K562 (cell line): Measurements from ENCODE around the gene ZKSCAN4. TPM values are rescaled to one million over a fixed set of nuclear protein-coding genes. Genes with fewer than 3 reads are reported as not detected.
A peak's percentile ranks its signal among the peaks of the same experiment; 100 is the strongest.

ENCODE experiments used
- ATAC-seq: fragments of 200-7000 bp; cut with Tn5 transposase; 3 replicates; pipeline ENCODE4 v1.9.1; 2020; ENCODE audit warnings: moderate library complexity
- BruUV-seq: library from RNA; stranded (reverse); fragments of 400-500 nt; replicated peaks from 2 replicates; lab custom pipeline; 2021; lab: Mats Ljungman, UMichigan
- CTCF ChIA-PET: fragments of 300-600 bp; formaldehyde crosslinking; extraction: SDS; loops from one replicate; lab custom pipeline; 2021; ENCODE audit warnings: low intra/inter-chr PET ratio; lab: Yijun Ruan, JAX
- POLR2A ChIA-PET: fragments of 300-600, 350-650 bp; sonication (Branson Sonifier 250); formaldehyde crosslinking; extraction: SDS; loops from one replicate; lab custom pipeline; 2021; ENCODE audit warnings: antibody characterized with exemption, inconsistent platforms; lab: Yijun Ruan, JAX
- DNase-seq, 4 experiments: peaks; one replicate each; pipeline versions ENCODE4 v3.0.0 to v3.0.0-alpha.2; 2011 to 2018; ENCODE audit warnings: low spot score in 3 of 4, mixed read lengths in 3 of 4; ENCODE audit errors: extremely low read depth in 1 of 4
- FAIRE-seq: peaks from 2 replicates; lab custom pipeline; 2011; peaks lifted over from hg19 to GRCh38; lab: Jason Lieb, UNC
- H2AFZ ChIP-seq: 2 replicates; pipeline ENCODE4 v1.6.0; 2011; ENCODE audit warnings: low read depth, low read length, control low read depth, inconsistent platforms
- H3K27ac ChIP-seq: fragments of 200-600 bp; 3 replicates; pipeline ENCODE4 v1.8.0; 2011; ENCODE audit warnings: low read depth, mild to moderate bottlenecking, control low read depth, inconsistent platforms, low read length, moderate library complexity, mixed read lengths; ENCODE audit errors: extremely low read depth
- H3K27me3 ChIP-seq, 2 experiments: fragments of 300-600 bp in 1 of 2; 2 replicates in 1 of 2; 3 replicates in 1 of 2; pipeline versions ENCODE4 v1.6.0 to v1.8.0; 2011; ENCODE audit warnings: inconsistent platforms in 2 of 2, low read length in 2 of 2, mild to moderate bottlenecking in 1 of 2, mixed read lengths in 1 of 2, moderate library complexity in 1 of 2; ENCODE audit not compliant: control insufficient read depth in 2 of 2, insufficient read depth in 2 of 2
- H3K36me3 ChIP-seq: fragments of 300-600 bp; 3 replicates; pipeline ENCODE4 v1.8.0; 2011; ENCODE audit warnings: mild to moderate bottlenecking, low read length, inconsistent platforms; ENCODE audit not compliant: control insufficient read depth, insufficient read depth
- H3K4me1 ChIP-seq, 2 experiments: fragments of 200-600 bp in 1 of 2; replicated peaks in 1 of 2; 2 replicates in 1 of 2; 3 replicates in 1 of 2; pipeline versions ENCODE4 v1.5.1 to v1.8.0; 2011; ENCODE audit warnings: inconsistent platforms in 2 of 2, low read length in 2 of 2, mild to moderate bottlenecking in 1 of 2, mixed read lengths in 1 of 2, moderate library complexity in 1 of 2; ENCODE audit not compliant: control insufficient read depth in 2 of 2, insufficient read depth in 2 of 2
- H3K4me2 ChIP-seq: 2 replicates; pipeline ENCODE4 v1.6.1; 2011; ENCODE audit warnings: low read length, control low read depth, inconsistent platforms, mixed read lengths; ENCODE audit not compliant: insufficient read depth
- H3K4me3 ChIP-seq: fragments of 200-600 bp; sonication (generic), shearing (Covaris generic); 2 replicates; pipeline ENCODE4 v1.5.1; 2016; ENCODE audit warnings: control low read depth, inconsistent platforms
- H3K79me2 ChIP-seq: fragments of 200-600 bp; 3 replicates; pipeline ENCODE4 v1.8.0; 2011; ENCODE audit warnings: low read length, inconsistent platforms; ENCODE audit not compliant: control insufficient read depth, insufficient read depth
- H3K9ac ChIP-seq, 2 experiments: 2 replicates each; pipeline versions ENCODE4 v1.6.0 to v1.6.1; 2011; ENCODE audit warnings: low read depth in 2 of 2, low read length in 2 of 2, control low read depth in 1 of 2, inconsistent platforms in 1 of 2, mild to moderate bottlenecking in 1 of 2, mixed read lengths in 1 of 2; ENCODE audit not compliant: insufficient read depth in 1 of 2
- H3K9me1 ChIP-seq: one replicate; pipeline ENCODE4 v1.6.0; 2011; ENCODE audit warnings: inconsistent platforms, mild to moderate bottlenecking, low read length, moderate library complexity; ENCODE audit not compliant: control insufficient read depth, insufficient read depth
- H3K9me3 ChIP-seq: replicated peaks from 2 replicates; pipeline ENCODE4 v1.5.1; 2011; ENCODE audit warnings: low read depth, low read length, inconsistent platforms; ENCODE audit not compliant: control insufficient read depth, insufficient read depth
- H4K20me1 ChIP-seq: replicated peaks from 2 replicates; pipeline ENCODE4 v1.6.1; 2011; ENCODE audit warnings: low read length, inconsistent platforms, mixed read lengths; ENCODE audit not compliant: control insufficient read depth, insufficient read depth
- CBFA2T3 ChIP-seq: fragments of 450-650 bp; IDR thresholded peaks from 2 replicates; pipeline ENCODE4 v1.6.1; 2017
- CBX3 ChIP-seq, 2 experiments: IDR thresholded peaks; 1 replicate in 1 of 2; 2 replicates in 1 of 2; pipeline ENCODE4 v1.6.1; 2012; ENCODE audit warnings: inconsistent platforms in 2 of 2, low read length in 2 of 2, borderline replicate concordance in 1 of 2, control low read depth in 1 of 2
- CTCF ChIP-seq, 3 experiments: IDR thresholded peaks in 2 of 3; conservative IDR thresholded peaks in 1 of 3; 2 replicates each; pipeline ENCODE4 v1.5.1; 2011 to 2012; ENCODE audit warnings: low read length in 3 of 3, mild to moderate bottlenecking in 3 of 3, control low read depth in 2 of 3, improper control_type of control experiment in 1 of 3, inconsistent platforms in 1 of 3, low read depth in 1 of 3, mixed read lengths in 1 of 3, moderate library complexity in 1 of 3; ENCODE audit not compliant: insufficient read depth in 2 of 3
- HMBOX1 ChIP-seq: sonication (generic); IDR thresholded peaks from 2 replicates; pipeline ENCODE4 v1.6.1; 2016
- JUN ChIP-seq, 2 experiments: sonication (generic) in 1 of 2; formaldehyde crosslinking in 1 of 2; IDR thresholded peaks; 2 replicates each; pipeline versions ENCODE4 v1.6.1 to v1.8.0; 2012 to 2022; ENCODE audit warnings: borderline replicate concordance in 2 of 2, mild to moderate bottlenecking in 2 of 2, improper control_type of control experiment in 1 of 2, low read depth in 1 of 2, low read length in 1 of 2, missing genetic modification reagents in 1 of 2
- KLF10 ChIP-seq: fragments of 250-450 bp; sonication (Bioruptor Pico); IDR thresholded peaks from 2 replicates; pipeline ENCODE4 v1.6.1; 2021; ENCODE audit warnings: matching md5 sums
- MAFK ChIP-seq: IDR thresholded peaks from 2 replicates; pipeline ENCODE4 v1.6.1; 2011; ENCODE audit warnings: low read length, improper control_type of control experiment
- MEIS2 ChIP-seq: fragments of 450-650 bp; IDR thresholded peaks from 2 replicates; pipeline ENCODE4 v1.6.1; 2014; ENCODE audit warnings: mild to moderate bottlenecking; ENCODE audit not compliant: partially characterized antibody
- NR2C1 ChIP-seq, 2 experiments: fragments of 450-650 bp; IDR thresholded peaks; 2 replicates each; pipeline ENCODE4 v1.6.1; 2017; ENCODE audit warnings: mild to moderate bottlenecking in 2 of 2, antibody characterized with exemption in 1 of 2, inconsistent platforms in 1 of 2, missing compliant biosample characterization in 1 of 2, missing genetic modification characterization in 1 of 2
- RBM25 ChIP-seq: fragments of 200-400 bp; formaldehyde crosslinking; IDR thresholded peaks from 2 replicates; pipeline ENCODE4 v1.6.1; 2018; ENCODE audit warnings: low read length, low read depth, moderate library complexity; ENCODE audit not compliant: severe bottlenecking
- SMAD2 ChIP-seq: fragments of 150-350 bp; IDR thresholded peaks from 2 replicates; pipeline ENCODE4 v1.6.1; 2014; ENCODE audit warnings: low read depth, mild to moderate bottlenecking, low read length
- SOX6 ChIP-seq: fragments of 450-650 bp; IDR thresholded peaks from 2 replicates; pipeline ENCODE4 v1.6.1; 2014; ENCODE audit warnings: mild to moderate bottlenecking
- TCFL5 ChIP-seq: fragments of 250-450 bp; sonication (Bioruptor Pico); conservative IDR thresholded peaks from 2 replicates; pipeline ENCODE4 v1.6.1; 2021; ENCODE audit warnings: mild to moderate bottlenecking, moderate library complexity, matching md5 sums
- TRIM28 ChIP-seq: fragments of 450-650 bp; IDR thresholded peaks from 2 replicates; pipeline ENCODE4 v1.6.1; 2017
- U2AF1 ChIP-seq: fragments of 200-400 bp; formaldehyde crosslinking; optimal IDR thresholded peaks from 2 replicates; pipeline ENCODE3; 2017; ENCODE audit warnings: mild to moderate bottlenecking, low read depth, low read length, moderate library complexity
- WHSC1 ChIP-seq: IDR thresholded peaks from one replicate; pipeline ENCODE4 v1.6.1; 2012; ENCODE audit warnings: low read length, control low read depth, inconsistent platforms
- ZBTB43 ChIP-seq: sonication (generic); formaldehyde crosslinking; IDR thresholded peaks from 2 replicates; pipeline ENCODE4 v1.8.0; 2023; ENCODE audit warnings: mild to moderate bottlenecking, missing genetic modification reagents
- ZC3H8 ChIP-seq: fragments of 450-650 bp; IDR thresholded peaks from 2 replicates; pipeline ENCODE4 v1.6.1; 2017
- ZNF121 ChIP-seq: sonication (generic); formaldehyde crosslinking; conservative IDR thresholded peaks from 2 replicates; pipeline ENCODE4 v1.8.0; 2022; ENCODE audit warnings: missing genetic modification reagents
- ZNF184 ChIP-seq: sonication (generic); formaldehyde crosslinking; IDR thresholded peaks from 2 replicates; pipeline ENCODE4 v1.5.0; 2020; ENCODE audit warnings: missing genetic modification reagents
- ZNF696 ChIP-seq: fragments of 250-450 bp; sonication (Bioruptor Pico); conservative IDR thresholded peaks from 2 replicates; pipeline ENCODE4 v1.4.0; 2020; ENCODE audit warnings: mild to moderate bottlenecking, moderate library complexity
- in situ Hi-C: fragments of 300-500 bp; cut with MboI; formaldehyde crosslinking; loops from 4 replicates; pipeline ENCODE4 v1.15.0; 2018; ENCODE audit warnings: inconsistent platforms, mixed read lengths
- intact Hi-C: fragments of 100-400 bp; cut with micrococcal nuclease; formaldehyde crosslinking; loops from 2 replicates; pipeline ENCODE4 v1.14.2; 2022
- polyA plus RNA-seq, 8 experiments: library from polyadenylated mRNA; depleted of rRNA in 4 of 8; stranded (reverse) in 5 of 8; unstranded in 3 of 8; fragments of >200 nt; fragmentation: Nextera tagmentation in 2 of 8; fragmentation: Illumina TruSeq in 1 of 8; extraction: Ambion mirVana in 2 of 8; extraction: Trizol in 1 of 8; gene quantifications; 2 replicates each; pipeline versions ENCODE4 v1.2.1 to v1.2.3, GENCODE V29; 2011 to 2014; ENCODE audit warnings: inconsistent platforms in 1 of 8, missing spikeins in 1 of 8
- total RNA-seq, 7 experiments: library from RNA; depleted of rRNA in 6 of 7; stranded (reverse); fragments of >200 nt in 6 of 7; fragmentation: Illumina TruSeq in 2 of 7; extraction: Trizol in 2 of 7; gene quantifications; 2 replicates each; pipeline versions ENCODE4 v1.2.1 to v1.2.3, GENCODE V29; 2011 to 2021; ENCODE audit warnings: low replicate concordance in 1 of 7

The ZKSCAN4 gene
- total and polyA plus RNA-seq, 9 of the 15 experiments (the other 6 are each of a cell fraction or from before 2014, with no cell fraction given): 1.2 to 5.3 (median 4.7) TPM

GRCh38 chr6:28269492-28269891, 17.4 kb upstream of the ZKSCAN4 start:
- ATAC-seq: peak; percentile 27
- BruUV-seq: no TSS peak
- Histone ChIP-seq H3K4me1 (peaks cover 7 to 26% of the 10 kb centered on the region in 2 experiments), H3K4me3 (no peak overlapping the region), H3K79me2 (peaks cover 29% of the 10 kb centered on the region), H3K36me3 (peaks cover 25% of the 10 kb centered on the region), H3K9me1 (no peaks in the 10 kb centered on the region), H3K27me3 (no peaks in the 10 kb centered on the region), H3K4me2 (peak overlapping the region; percentile 22; the same call in 1 of the 2 replicates), H3K9me3 (no peaks in the 10 kb centered on the region; the same call in 1 of the 2 replicates), H2AFZ (peak overlapping the region; percentile 46), H3K27ac (peak overlapping the region; percentile 76), H3K9ac (no peak overlapping the region), H4K20me1 (no peaks in the 10 kb centered on the region)
- in situ Hi-C loops (no loop called here), intact Hi-C loops (loop anchor here (5.0 kb wide), 2 partner anchors 83 to 132 kb away; no protein-coding TSS in a partner anchor)
- peak; percentile 73 for FAIRE-seq
- DNase-seq: peak; percentile 32 to 73 (median 45)
- CTCF ChIA-PET: no interaction called here
- POLR2A ChIA-PET: interaction anchor here (0.6 to 6.5 kb wide), 10 partner anchors 10 to 655 kb away, joined by 3 to 73 read pairs (median 4); partner anchors contain the start of genes PGBD1, TRIM27 and ZKSCAN4
- TF ChIP-seq ZNF121 (CRISPR knock-in tag): no peak
- TF ChIP-seq WHSC1: no peak
- TF ChIP-seq JUN (IDR thresholded peaks at IDR 0.05; ENCODE audit: borderline replicate concordance, low read depth, low read length): peak; percentile 57
- no peak for TF ChIP-seq JUN (CRISPR knock-in tag; IDR thresholded peaks at IDR 0.05; ENCODE audit: borderline replicate concordance)
- TF ChIP-seq CBX3 (IDR thresholded peaks at IDR 0.05; ENCODE audit: borderline replicate concordance in 1 of 2, low read length in 2 of 2): peak in 1 of 2 experiments; percentile 88; a peak in 1 of 3 replicates
- peak; percentile 92 for TF ChIP-seq MAFK
- peak; percentile 20 for TF ChIP-seq MEIS2
- TF ChIP-seq KLF10 (CRISPR knock-in tag): no peak
- TF ChIP-seq HMBOX1: peak; percentile 56
- TF ChIP-seq SOX6: 0 out of 2 replicates have a peak, but pooled peaks have one; percentile 22
- peak; percentile 40; the same call in 1 of the 2 replicates for TF ChIP-seq TRIM28
- TF ChIP-seq RBM25: peak; percentile 74
- TF ChIP-seq CBFA2T3: 0 out of 2 replicates have a peak, but pooled peaks have one; percentile 4
- TF ChIP-seq CTCF (IDR thresholded peaks at IDR 0.05 in 2 of 3, conservative IDR thresholded peaks at IDR 0.05 in 1 of 3; ENCODE audit: insufficient read depth in 2 of 3, low read depth in 1 of 3, low read length in 3 of 3): no peak
- no peak for TF ChIP-seq ZNF696
- no peak for TF ChIP-seq ZNF184 (CRISPR knock-in tag)
- no peak for TF ChIP-seq NR2C1 (IDR thresholded peaks at IDR 0.05)
- no peak for TF ChIP-seq NR2C1 (tag; IDR thresholded peaks at IDR 0.05)
- TF ChIP-seq ZBTB43 (CRISPR knock-in tag): no peak
- TF ChIP-seq ZC3H8: no peak
- no peak for TF ChIP-seq U2AF1
- no peak for TF ChIP-seq SMAD2
- no peak for TF ChIP-seq TCFL5
